ENCODE measurements around the gene RELL1. TPM values are rescaled to one million over a fixed set of nuclear protein-coding genes. Genes with fewer than 3 reads are reported as not detected.
"Not testable (repeated sequence)": the region's sequence is repeated elsewhere in the genome, so short reads cannot be mapped to it uniquely, and the experiment has no call there.

The RELL1 gene
- total RNA-seq, 2 donors from 2014 or later = 24.4 to 48.2 TPM

GRCh38 chr4:37671072-37671471 is 15.1 kb downstream of the RELL1 start:
- Histone ChIP-seq H3K27me3 (no peaks in the 10 kb centered on the region), H3K27ac (no peak overlapping the region), H3K9me3 (no peaks in the 10 kb centered on the region), H3K9ac (ENCODE audit: low read depth in 2 of 2, low read length in 2 of 2) (no peak overlapping the region), H3K4me1 (peaks cover 18% of the 10 kb centered on the region), H3K36me3 (no peaks in the 10 kb centered on the region), H3K4me3 (no peak overlapping the region)
- intact Hi-C loops (cut with DNase I) = loop anchor here (10.0 kb wide), 1 partner anchor 66 kb away; no protein-coding TSS in a partner anchor
- DNase-seq = no peak
- TF ChIP-seq, protein P1, sequence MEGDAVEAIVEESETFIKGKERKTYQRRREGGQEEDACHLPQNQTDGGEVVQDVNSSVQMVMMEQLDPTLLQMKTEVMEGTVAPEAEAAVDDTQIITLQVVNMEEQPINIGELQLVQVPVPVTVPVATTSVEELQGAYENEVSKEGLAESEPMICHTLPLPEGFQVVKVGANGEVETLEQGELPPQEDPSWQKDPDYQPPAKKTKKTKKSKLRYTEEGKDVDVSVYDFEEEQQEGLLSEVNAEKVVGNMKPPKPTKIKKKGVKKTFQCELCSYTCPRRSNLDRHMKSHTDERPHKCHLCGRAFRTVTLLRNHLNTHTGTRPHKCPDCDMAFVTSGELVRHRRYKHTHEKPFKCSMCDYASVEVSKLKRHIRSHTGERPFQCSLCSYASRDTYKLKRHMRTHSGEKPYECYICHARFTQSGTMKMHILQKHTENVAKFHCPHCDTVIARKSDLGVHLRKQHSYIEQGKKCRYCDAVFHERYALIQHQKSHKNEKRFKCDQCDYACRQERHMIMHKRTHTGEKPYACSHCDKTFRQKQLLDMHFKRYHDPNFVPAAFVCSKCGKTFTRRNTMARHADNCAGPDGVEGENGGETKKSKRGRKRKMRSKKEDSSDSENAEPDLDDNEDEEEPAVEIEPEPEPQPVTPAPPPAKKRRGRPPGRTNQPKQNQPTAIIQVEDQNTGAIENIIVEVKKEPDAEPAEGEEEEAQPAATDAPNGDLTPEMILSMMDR (IDR thresholded peaks at IDR 0.05) = no peak

DNA sequence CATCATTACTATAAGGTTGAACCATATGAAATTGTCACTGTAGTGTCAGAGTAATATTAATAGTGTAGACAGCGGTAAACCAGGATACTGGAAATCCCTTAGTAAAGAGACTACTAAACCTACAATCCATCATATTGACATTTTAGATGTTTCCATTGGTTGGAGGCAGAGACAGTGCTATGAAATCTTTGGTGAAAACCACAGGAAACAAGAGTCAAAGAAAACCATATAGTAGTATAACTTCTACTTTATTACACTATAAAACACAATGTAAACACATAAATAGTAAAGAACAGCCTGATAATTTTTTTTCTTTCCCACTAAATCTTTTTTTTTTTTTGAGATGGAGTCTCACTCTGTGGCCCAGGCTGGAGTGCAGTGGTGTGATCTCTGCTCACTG is 15.9 kb downstream of the RELL1 start:
- DNase-seq = no peak
- intact Hi-C loops (cut with DNase I) = loop anchor here (10.0 kb wide), 1 partner anchor 65 kb away; no protein-coding TSS in a partner anchor
- TF ChIP-seq, protein P1 (IDR thresholded peaks at IDR 0.05) = no peak
- H3K4me1 ChIP-seq = peaks cover 17% of the 10 kb centered on the region
- no peaks in the 10 kb centered on the region for H3K36me3 ChIP-seq
- H3K9me3 ChIP-seq = no peaks in the 10 kb centered on the region
- H3K27me3 ChIP-seq = no peaks in the 10 kb centered on the region
- H3K9ac ChIP-seq (ENCODE audit: low read depth in 2 of 2, low read length in 2 of 2) = no peak overlapping the region
- H3K4me3 ChIP-seq = no peak overlapping the region
- H3K27ac ChIP-seq = no peak overlapping the region

DNA sequence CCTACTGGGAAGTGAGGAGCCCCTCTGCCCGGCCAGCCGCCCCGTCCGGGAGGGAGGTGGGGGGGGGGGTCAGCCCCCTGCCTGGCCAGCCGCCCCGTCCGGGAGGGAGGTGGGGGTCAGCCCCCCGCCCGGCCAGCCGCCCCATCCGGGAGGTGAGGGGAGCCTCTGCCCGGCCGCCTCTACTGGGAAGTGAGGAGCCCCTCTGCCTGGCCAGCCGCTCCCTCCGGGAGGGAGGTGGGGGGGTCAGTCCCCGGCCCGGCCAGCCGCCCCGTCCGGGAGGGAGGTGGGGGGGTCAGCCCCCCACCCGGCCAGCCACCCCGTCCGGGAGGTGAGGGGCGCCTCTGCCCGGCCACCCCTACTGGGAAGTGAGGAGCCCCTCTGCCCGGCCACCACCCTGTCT is 17.1 kb downstream of the RELL1 start:
- DNase-seq = not testable (repeated sequence)
- H3K4me1 ChIP-seq = peaks cover 12% of the 10 kb centered on the region

GRCh38 chr4:37667197-37668100 is 18.7 kb downstream of the RELL1 start:
- H3K27ac ChIP-seq = peak overlapping the region; percentile 46

More for the DNA sequence above, 17.1 kb downstream of the RELL1 start:
- intact Hi-C loops (cut with DNase I); H3K27me3 ChIP-seq; H3K36me3 ChIP-seq; H3K4me3 ChIP-seq; H3K27ac ChIP-seq; H3K9me3 ChIP-seq; H3K9ac ChIP-seq (ENCODE audit: low read depth in 2 of 2, low read length in 2 of 2): not testable (repeated sequence)

GRCh38 chr4:37666625-37667071 is 19.5 kb downstream of the RELL1 start:
- H3K9me3 ChIP-seq = no peaks in the 10 kb centered on the region
- peak overlapping the region; percentile 46 for H3K27ac ChIP-seq
- intact Hi-C loops (cut with DNase I) = no loop called here
- H3K4me3 ChIP-seq = no peak overlapping the region
- H3K36me3 ChIP-seq = no peaks in the 10 kb centered on the region
- H3K27me3 ChIP-seq = no peaks in the 10 kb centered on the region
- peak; percentile 54 for DNase-seq
- peak overlapping the region in 1 of 2 donors; percentile 40 for H3K9ac ChIP-seq (ENCODE audit: low read depth in 2 of 2, low read length in 2 of 2)
- H3K4me1 ChIP-seq = peaks cover 18% of the 10 kb centered on the region
- TF ChIP-seq, protein P1 (IDR thresholded peaks at IDR 0.05) = no peak

More at GRCh38 chr4:37667197-37668100, 18.7 kb downstream of the RELL1 start:
- no peak overlapping the region for H3K4me3 ChIP-seq
- H3K36me3 ChIP-seq = no peaks in the 10 kb centered on the region
- no peaks in the 10 kb centered on the region for H3K9me3 ChIP-seq
- intact Hi-C loops (cut with DNase I) = no loop called here
- no peaks in the 10 kb centered on the region for H3K27me3 ChIP-seq
- no peak for DNase-seq
- H3K9ac ChIP-seq (ENCODE audit: low read depth in 2 of 2, low read length in 2 of 2) = peak overlapping the region in 1 of 2 donors; percentile 40
- TF ChIP-seq, protein P1 (IDR thresholded peaks at IDR 0.05) = no peak
- H3K4me1 ChIP-seq = peaks cover 12% of the 10 kb centered on the region
